ENCODE results near the gene TRIM4.
"Not testable (repeated sequence)": the region's sequence is repeated elsewhere in the genome, so short reads cannot be mapped to it uniquely, and the experiment has no call there.

TRIM4 gene

GRCh38 chr7:99910976-99911375 is 8.4 kb downstream of the TRIM4 start:
- DNase-seq = no peak

GRCh38 chr7:99901581-99901980 is 17.7 kb downstream of the TRIM4 start:
- DNase-seq = no peak

GRCh38 chr7:99899830-99900519 is 19.4 kb downstream of the TRIM4 start:
- DNase-seq = no peak

GRCh38 chr7:99898836-99899235 is 20.5 kb downstream of the TRIM4 start:
- no peak for DNase-seq

- no peak for DNase-seq
Observed at GRCh38 chr7:99898023-99898357, 21.3 kb downstream of the TRIM4 start.

GRCh38 chr7:99897322-99898022 is 21.9 kb downstream of the TRIM4 start:
- DNase-seq = no peak

- no peak for DNase-seq
Observed at GRCh38 chr7:99894738-99895137, 24.6 kb downstream of the TRIM4 start.

- no peak for DNase-seq
Observed at GRCh38 chr7:99893280-99893679, 26.1 kb downstream of the TRIM4 start.

- not testable (repeated sequence) for DNase-seq
Observed at GRCh38 chr7:99890348-99890747, 29.0 kb downstream of the TRIM4 start.

GRCh38 chr7:99888366-99888765 is 31.0 kb downstream of the TRIM4 start:
- not testable (repeated sequence) for DNase-seq

- DNase-seq = no peak
Observed at GRCh38 chr7:99881370-99881769, 38.0 kb downstream of the TRIM4 start.

GRCh38 chr7:99876933-99877332 is 42.4 kb downstream of the TRIM4 start, which contains the start of gene OR2AE1:
Gene OR2AE1 (minus strand): TSS chr7:99877033. CDS start chr7:99877033, 0 bp downstream.
- DNase-seq = no peak

- no peak for DNase-seq
Observed at GRCh38 chr7:99876491-99876890, 42.8 kb downstream of the TRIM4 start.

GRCh38 chr7:99868246-99868645 is 51.1 kb downstream of the TRIM4 start:
- DNase-seq = no peak

GRCh38 chr7:99867477-99867876 is 51.9 kb downstream of the TRIM4 start:
- DNase-seq = not testable (repeated sequence)

- no peak for DNase-seq
Observed at GRCh38 chr7:99863847-99864440, 55.4 kb downstream of the TRIM4 start.

- no peak for DNase-seq
Observed at GRCh38 chr7:99860281-99861127, 58.8 kb downstream of the TRIM4 start.

GRCh38 chr7:99855236-99855635 is 64.1 kb downstream of the TRIM4 start:
- no peak for DNase-seq

GRCh38 chr7:99848420-99849216 is 70.7 kb downstream of the TRIM4 start:
- DNase-seq = no peak

- no peak for DNase-seq
Observed at GRCh38 chr7:99844328-99844727, 75.0 kb downstream of the TRIM4 start.

GRCh38 chr7:99843808-99844207 is 75.5 kb downstream of the TRIM4 start:
- no peak for DNase-seq

- no peak for DNase-seq
Observed at GRCh38 chr7:99842926-99843325, 76.4 kb downstream of the TRIM4 start.
